ENCODE data around the gene ANXA5. TPM values are rescaled to one million over a fixed set of nuclear protein-coding genes. Genes with fewer than 3 reads are reported as not detected.

ANXA5 gene
- total and polyA plus RNA-seq, 9 of the 15 experiments (the other 6 are each of a cell fraction or from before 2014, with no cell fraction given): 49.9 to 131 (median 84.5) TPM

GRCh38 chr4:121711263-121712000, 14.7 kb upstream of the ANXA5 start (continued):
- no peak for TF ChIP-seq NFXL1 (CRISPR knock-in tag; IDR thresholded peaks at IDR 0.05)
- TF ChIP-seq HDGF (IDR thresholded peaks at IDR 0.05): no peak
- TF ChIP-seq RBM39 (optimal IDR thresholded peaks at IDR 0.05; ENCODE audit: low read depth, low read length): no peak
- no peak for TF ChIP-seq PCBP1 (IDR thresholded peaks at IDR 0.05; ENCODE audit: low read depth, low read length, poor library complexity, severe bottlenecking)
- TF ChIP-seq LCOR (CRISPR knock-in tag; IDR thresholded peaks at IDR 0.05): peak; percentile 96
- TF ChIP-seq HDAC1 (IDR thresholded peaks at IDR 0.05): peak in 1 of 2 experiments; percentile 24; a peak in 1 of 4 replicates
- no peak for TF ChIP-seq FOXP4 (CRISPR knock-in tag; IDR thresholded peaks at IDR 0.05; ENCODE audit: borderline replicate concordance)
- no peak for TF ChIP-seq ARNT (IDR thresholded peaks at IDR 0.05)
- TF ChIP-seq ELK3 (CRISPR knock-in tag; IDR thresholded peaks at IDR 0.05): no peak
- no peak for TF ChIP-seq PBX2 (CRISPR knock-in tag; IDR thresholded peaks at IDR 0.05; ENCODE audit: low read depth)
- TF ChIP-seq PBX2 (tag; conservative IDR thresholded peaks at IDR 0.05; ENCODE audit: low read depth): no peak
- no peak for TF ChIP-seq ZKSCAN1 (IDR thresholded peaks at IDR 0.05; ENCODE audit: low read depth, low read length)
- no peak for TF ChIP-seq ZNF79 (CRISPR knock-in tag; IDR thresholded peaks at IDR 0.05; ENCODE audit: low read depth)
- no peak for TF ChIP-seq HNRNPLL (IDR thresholded peaks at IDR 0.05; ENCODE audit: low read depth, low read length, poor library complexity, severe bottlenecking)
- no peak for TF ChIP-seq PHB (CRISPR knock-in tag; IDR thresholded peaks at IDR 0.05)
- no peak for TF ChIP-seq BMI1 (IDR thresholded peaks at IDR 0.05; ENCODE audit: low read length)
- no peak for TF ChIP-seq ZNF699 (CRISPR knock-in tag; IDR thresholded peaks at IDR 0.05; ENCODE audit: insufficient replicate concordance)
- TF ChIP-seq HLTF (IDR thresholded peaks at IDR 0.05): no peak
- no peak for TF ChIP-seq SRSF3 (IDR thresholded peaks at IDR 0.05; ENCODE audit: insufficient read depth, low read length)
- no peak for TF ChIP-seq NR1H2 (CRISPR knock-in tag; IDR thresholded peaks at IDR 0.05)
- TF ChIP-seq SMARCA5 (IDR thresholded peaks at IDR 0.05): no peak
- TF ChIP-seq BRF1 (IDR thresholded peaks at IDR 0.05; ENCODE audit: borderline replicate concordance, extremely low read depth, insufficient read length): no peak
- TF ChIP-seq FOXK1 (CRISPR knock-in tag; IDR thresholded peaks at IDR 0.05; ENCODE audit: borderline replicate concordance): no peak
- TF ChIP-seq ZNF644 (tag; IDR thresholded peaks at IDR 0.05; ENCODE audit: low read depth): no peak
- TF ChIP-seq SUPT5H (IDR thresholded peaks at IDR 0.05): no peak
- no peak for TF ChIP-seq ZNF507 (tag; conservative IDR thresholded peaks at IDR 0.05)
